GM12878 (cell line): ENCODE results near the gene TMPRSS15. TPM values are rescaled to one million over a fixed set of nuclear protein-coding genes. Genes with fewer than 3 reads are reported as not detected.

Experiments used
- ATAC-seq: fragments of 200-7000 bp; cut with Tn5 transposase; 3 replicates; pipeline ENCODE4 v1.9.1; 2020; ENCODE audit warnings: mild to moderate bottlenecking, moderate library complexity
- BruUV-seq: library from RNA; stranded (reverse); fragments of 400-500 nt; replicated peaks from 2 replicates; lab custom pipeline; 2021; lab: Mats Ljungman, UMichigan
- CTCF ChIA-PET: fragments of 300-600 bp; sonication (Branson Sonifier 250); formaldehyde crosslinking; extraction: SDS; loops from one replicate; lab custom pipeline; 2021; ENCODE audit warnings: inconsistent platforms; lab: Yijun Ruan, JAX
- POLR2A ChIA-PET: fragments of 350-600 bp; formaldehyde crosslinking; extraction: SDS; loops from one replicate; lab custom pipeline; 2021; ENCODE audit warnings: inconsistent platforms; lab: Charles Lee
- RAD21 ChIA-PET: fragments of 300-600 bp; sonication (Branson Sonifier 250); formaldehyde crosslinking; loops from one replicate; lab custom pipeline; 2023; ENCODE audit warnings: antibody characterized with exemption; ENCODE audit not compliant: unreplicated experiment; lab: Charles Lee
- SMC1A ChIA-PET: fragments of 300-600 bp; sonication (Branson Sonifier 250); formaldehyde crosslinking; loops from one replicate; lab custom pipeline; 2023; ENCODE audit not compliant: unreplicated experiment, uncharacterized antibody; lab: Charles Lee
- DNase-seq: peaks from one replicate; pipeline ENCODE4 v3.0.0-alpha.2; 2011; ENCODE audit warnings: low read depth, low spot score
- FAIRE-seq: peaks from 3 replicates; lab custom pipeline; 2011; peaks lifted over from hg19 to GRCh38; lab: Jason Lieb, UNC
- H2AFZ ChIP-seq: 2 replicates; pipeline ENCODE4 v1.6.0; 2011; ENCODE audit warnings: low read depth, low read length, control low read depth; ENCODE audit not compliant: control insufficient read depth
- H3K27ac ChIP-seq: 2 replicates; pipeline ENCODE4 v1.5.1; 2011; ENCODE audit warnings: control low read depth; ENCODE audit not compliant: control insufficient read depth, insufficient read depth
- H3K27me3 ChIP-seq, 2 experiments: replicated peaks in 1 of 2; 2 replicates each; pipeline versions ENCODE4 v1.6.0 to v1.6.1; 2011; ENCODE audit warnings: low read length in 1 of 2; ENCODE audit not compliant: control insufficient read depth in 2 of 2, insufficient read depth in 2 of 2
- H3K36me3 ChIP-seq, 2 experiments: 2 replicates each; pipeline ENCODE4 v1.5.1; 2011; ENCODE audit warnings: low read length in 1 of 2; ENCODE audit not compliant: control insufficient read depth in 2 of 2, insufficient read depth in 2 of 2
- H3K4me1 ChIP-seq: 2 replicates; pipeline ENCODE4 v1.6.1; 2011; ENCODE audit warnings: mild to moderate bottlenecking, low read length, moderate library complexity, mixed read lengths; ENCODE audit not compliant: control insufficient read depth, insufficient read depth
- H3K4me2 ChIP-seq: 2 replicates; pipeline ENCODE4 v1.6.0; 2011; ENCODE audit warnings: control low read depth; ENCODE audit not compliant: control insufficient read depth, insufficient read depth
- H3K4me3 ChIP-seq: fragments of 200-600 bp; sonication (generic); 2 replicates; pipeline ENCODE4 v1.5.1; 2016
- H3K79me2 ChIP-seq: 2 replicates; pipeline ENCODE4 v1.6.0; 2011; ENCODE audit warnings: low read length; ENCODE audit not compliant: control insufficient read depth, insufficient read depth
- H3K9ac ChIP-seq: 2 replicates; pipeline ENCODE4 v1.8.0; 2011; ENCODE audit warnings: low read length, control low read depth, mixed read lengths; ENCODE audit not compliant: control insufficient read depth, insufficient read depth
- H3K9me3 ChIP-seq: replicated peaks from 3 replicates; pipeline ENCODE4 v1.5.1; 2011; ENCODE audit warnings: mild to moderate bottlenecking, low read length; ENCODE audit not compliant: control insufficient read depth, insufficient read depth
- H4K20me1 ChIP-seq: 2 replicates; pipeline ENCODE4 v1.6.0; 2011; ENCODE audit not compliant: control insufficient read depth, insufficient read depth
- BACH1 ChIP-seq: fragments of 450-650 bp; IDR thresholded peaks from 2 replicates; pipeline ENCODE4 v1.6.1; 2017; ENCODE audit warnings: mild to moderate bottlenecking, borderline replicate concordance
- BCL11A ChIP-seq: IDR thresholded peaks from 2 replicates; pipeline ENCODE4 v1.6.1; 2011; ENCODE audit warnings: low read depth, low read length
- BHLHE40 ChIP-seq, 2 experiments: fragments of 450-650 bp in 1 of 2; IDR thresholded peaks; 2 replicates each; pipeline ENCODE4 v1.6.1; 2011 to 2017; ENCODE audit warnings: low read depth in 2 of 2, borderline replicate concordance in 1 of 2, improper control_type of control experiment in 1 of 2, low read length in 1 of 2, mild to moderate bottlenecking in 1 of 2
- CBX5 ChIP-seq: sonication (generic); IDR thresholded peaks from 2 replicates; pipeline ENCODE4 v1.6.1; 2016; ENCODE audit warnings: low read depth, moderate library complexity, mild to moderate bottlenecking, inconsistent platforms
- FOS ChIP-seq: IDR thresholded peaks from 3 replicates; pipeline ENCODE4 v1.6.1; 2011; ENCODE audit warnings: borderline replicate concordance; ENCODE audit not compliant: insufficient read length; ENCODE audit errors: extremely low read depth
- HDAC2 ChIP-seq: fragments of 200-600 bp; sonication (generic); IDR thresholded peaks from 2 replicates; pipeline ENCODE4 v1.6.1; 2017
- JUND ChIP-seq: IDR thresholded peaks from 2 replicates; pipeline ENCODE4 v1.6.1; 2012; ENCODE audit warnings: low read depth, mild to moderate bottlenecking, low read length, improper control_type of control experiment, moderate library complexity
- KDM1A ChIP-seq: fragments of 200-600 bp; sonication (generic); IDR thresholded peaks from 2 replicates; pipeline ENCODE4 v1.6.1; 2016; ENCODE audit warnings: borderline replicate concordance
- MEF2B ChIP-seq: fragments of 450-650 bp; IDR thresholded peaks from 2 replicates; pipeline ENCODE4 v1.6.1; 2018; ENCODE audit warnings: mild to moderate bottlenecking, moderate library complexity; ENCODE audit not compliant: partially characterized antibody, poor library complexity, severe bottlenecking
- NFYB ChIP-seq: IDR thresholded peaks from 2 replicates; pipeline ENCODE4 v1.6.1; 2011; ENCODE audit warnings: low read depth, mild to moderate bottlenecking, low read length, improper control_type of control experiment, moderate library complexity; ENCODE audit not compliant: insufficient read depth
- POLR2A ChIP-seq: IDR thresholded peaks from 2 replicates; pipeline ENCODE4 v1.6.1; 2011; ENCODE audit warnings: low read depth, mild to moderate bottlenecking, low read length
- SIX5 ChIP-seq: IDR thresholded peaks from 2 replicates; pipeline ENCODE4 v1.6.1; 2011; ENCODE audit warnings: mild to moderate bottlenecking, low read depth, low read length, moderate library complexity; ENCODE audit not compliant: severe bottlenecking
- SMC3 ChIP-seq: IDR thresholded peaks from 2 replicates; pipeline ENCODE4 v1.6.1; 2011; ENCODE audit warnings: low read length, improper control_type of control experiment, borderline replicate concordance
- SREBF2 ChIP-seq: IDR thresholded peaks from 2 replicates; pipeline ENCODE4 v1.6.1; 2012; ENCODE audit warnings: mild to moderate bottlenecking, low read length
- SRF ChIP-seq, 2 experiments: IDR thresholded peaks; 2 replicates each; pipeline ENCODE4 v1.6.1; 2011; ENCODE audit warnings: low read depth in 2 of 2, low read length in 2 of 2, mild to moderate bottlenecking in 1 of 2, moderate library complexity in 1 of 2
- TBL1XR1 ChIP-seq: IDR thresholded peaks from 2 replicates; pipeline ENCODE4 v1.6.1; 2012; ENCODE audit warnings: low read depth, low read length, improper control_type of control experiment
- ZSCAN29 ChIP-seq: fragments of 450-650 bp; IDR thresholded peaks from 2 replicates; pipeline ENCODE4 v1.6.1; 2017; ENCODE audit warnings: mild to moderate bottlenecking, moderate library complexity
- ZZZ3 ChIP-seq: IDR thresholded peaks from 2 replicates; pipeline ENCODE4 v1.6.1; 2011; ENCODE audit warnings: low read depth; ENCODE audit not compliant: control insufficient read depth, insufficient read length
- WGBS: methylation state at CpG from one replicate; pipeline ENCODE4 v1.1.6; 2016; ENCODE audit warnings: low lambda C conversion rate; ENCODE audit not compliant: insufficient replicate concordance, insufficient coverage; ENCODE audit errors: missing lambda C conversion rate; 5-methylcytosine and 5-hydroxymethylcytosine counted together
- in situ Hi-C: fragments of 300-500 bp; cut with MboI; formaldehyde crosslinking; loops from 9 replicates; pipeline ENCODE4 v1.14.3; 2018; ENCODE audit warnings: mixed read lengths
- intact Hi-C: fragments of 100-400 bp; cut with micrococcal nuclease; formaldehyde crosslinking; loops from one replicate; pipeline ENCODE4 v1.14.2; 2022; ENCODE audit not compliant: unreplicated experiment
- polyA plus RNA-seq, 11 experiments: library from polyadenylated mRNA; depleted of rRNA in 4 of 11; unstranded in 6 of 11; stranded (reverse) in 5 of 11; fragments of >200 nt; fragmentation: Nextera tagmentation in 4 of 11; fragmentation: Illumina TruSeq in 1 of 11; extraction: Ambion mirVana in 4 of 11; extraction: Trizol in 1 of 11; gene quantifications; 1 replicate in 1 of 11; 2 replicates in 10 of 11; pipeline versions ENCODE4 v1.2.1 to v1.2.3, GENCODE V29; 2011 to 2016; ENCODE audit warnings: inconsistent platforms in 2 of 11, missing spikeins in 2 of 11, low read depth in 1 of 11
- total RNA-seq, 4 experiments: library from RNA; depleted of rRNA in 3 of 4; stranded (reverse); fragments of >200 nt in 3 of 4; fragmentation: Illumina TruSeq in 1 of 4; extraction: Trizol in 1 of 4; gene quantifications; 2 replicates each; pipeline versions ENCODE4 v1.2.1 to v1.2.3, GENCODE V29; 2013 to 2021
- TF ChIP-seq, protein P1 (sequence below): fragments of 450-650 bp; IDR thresholded peaks from 2 replicates; pipeline ENCODE4 v1.6.1; 2017; ENCODE audit warnings: low read depth, mild to moderate bottlenecking, moderate library complexity
- TF ChIP-seq, protein P2 (sequence below): IDR thresholded peaks from 2 replicates; pipeline ENCODE4 v1.6.1; 2011; ENCODE audit warnings: borderline replicate concordance, low read depth, mild to moderate bottlenecking, moderate library complexity, low read length; ENCODE audit not compliant: insufficient read depth, poor library complexity, severe bottlenecking
- TF ChIP-seq, protein P3 (sequence below): fragments of 150-350 bp; IDR thresholded peaks from 2 replicates; pipeline ENCODE4 v1.6.1; 2014; ENCODE audit warnings: mild to moderate bottlenecking, low read depth, low read length

The TMPRSS15 gene
- total and polyA plus RNA-seq, 10 of the 15 experiments (the other 5 are each of a cell fraction or from before 2014, with no cell fraction given) = 0.02 to 0.11 TPM; not detected in 8

DNA sequence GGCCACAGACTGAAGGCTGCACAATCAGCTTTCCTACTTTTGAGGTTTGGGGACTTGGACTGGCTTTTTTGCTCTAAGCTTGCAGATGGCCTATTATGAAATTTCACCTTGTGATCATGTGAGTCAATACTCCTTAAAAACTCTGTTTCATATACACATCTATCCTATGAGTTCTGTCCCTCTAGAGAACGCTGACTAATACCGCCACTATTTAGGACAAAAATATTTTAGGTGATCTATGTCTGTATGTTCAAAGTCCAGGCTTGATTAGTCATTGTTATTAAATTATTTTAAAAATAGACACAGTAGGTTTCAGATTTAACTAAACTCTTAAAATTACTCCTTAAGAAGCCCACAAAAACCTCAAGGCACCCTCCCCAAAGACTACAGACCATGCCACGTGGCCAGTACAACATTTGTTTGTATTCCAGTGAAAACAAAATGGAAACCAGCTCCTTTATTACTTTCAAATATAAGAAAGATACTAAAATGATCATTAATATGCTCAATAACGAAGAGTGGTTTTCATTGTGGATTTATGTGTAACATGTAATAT lies 63.1 kb downstream of the TMPRSS15 start (continued):
- TF ChIP-seq, protein P1, sequence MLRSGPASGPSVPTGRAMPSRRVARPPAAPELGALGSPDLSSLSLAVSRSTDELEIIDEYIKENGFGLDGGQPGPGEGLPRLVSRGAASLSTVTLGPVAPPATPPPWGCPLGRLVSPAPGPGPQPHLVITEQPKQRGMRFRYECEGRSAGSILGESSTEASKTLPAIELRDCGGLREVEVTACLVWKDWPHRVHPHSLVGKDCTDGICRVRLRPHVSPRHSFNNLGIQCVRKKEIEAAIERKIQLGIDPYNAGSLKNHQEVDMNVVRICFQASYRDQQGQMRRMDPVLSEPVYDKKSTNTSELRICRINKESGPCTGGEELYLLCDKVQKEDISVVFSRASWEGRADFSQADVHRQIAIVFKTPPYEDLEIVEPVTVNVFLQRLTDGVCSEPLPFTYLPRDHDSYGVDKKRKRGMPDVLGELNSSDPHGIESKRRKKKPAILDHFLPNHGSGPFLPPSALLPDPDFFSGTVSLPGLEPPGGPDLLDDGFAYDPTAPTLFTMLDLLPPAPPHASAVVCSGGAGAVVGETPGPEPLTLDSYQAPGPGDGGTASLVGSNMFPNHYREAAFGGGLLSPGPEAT = no peak
- no peak for TF ChIP-seq POLR2A
- no peak for TF ChIP-seq FOS
- no peak for TF ChIP-seq ZSCAN29
- TF ChIP-seq SIX5 = no peak
- no peak for TF ChIP-seq SRF (IDR thresholded peaks at IDR 0.05; ENCODE audit: low read depth in 2 of 2, low read length in 2 of 2)
- TF ChIP-seq ZZZ3 = no peak
- TF ChIP-seq MEF2B = no peak
- TF ChIP-seq CBX5 = no peak
- no peak for TF ChIP-seq BHLHE40 (IDR thresholded peaks at IDR 0.05; ENCODE audit: borderline replicate concordance in 1 of 2, low read depth in 2 of 2, low read length in 1 of 2)
- TF ChIP-seq NFYB = no peak
- no peak for TF ChIP-seq SREBF2
- TF ChIP-seq BACH1 = no peak

DNA sequence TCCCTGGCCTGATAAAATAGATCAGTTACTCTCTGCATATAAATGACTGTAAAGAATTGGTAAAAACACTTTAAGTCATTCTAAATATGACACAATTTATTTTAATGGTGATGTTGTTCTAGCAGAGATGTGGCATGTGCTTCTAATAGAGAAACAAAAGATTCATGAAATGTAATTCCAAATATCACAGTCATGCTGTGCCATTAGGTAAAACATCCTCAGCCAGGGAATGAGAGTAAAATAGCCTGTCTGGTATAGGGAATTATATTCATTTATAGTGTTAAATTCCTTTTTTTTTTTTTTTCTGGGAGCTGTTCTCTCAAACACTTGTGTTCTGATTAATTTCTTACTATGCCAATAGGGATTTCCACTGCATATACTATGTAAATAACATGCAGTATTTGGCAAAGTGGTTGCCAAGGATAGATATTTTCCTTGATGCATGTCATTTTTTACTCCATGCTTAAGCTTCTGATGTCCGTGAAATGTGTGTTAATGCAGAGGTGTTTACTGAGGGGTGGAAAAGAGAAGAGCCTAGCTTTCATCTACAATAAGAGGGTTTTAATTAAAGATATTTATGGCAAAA lies 67.8 kb downstream of the TMPRSS15 start:
- no peaks in the 10 kb centered on the region for H3K9me3 ChIP-seq
- H3K27me3 ChIP-seq = no peaks in the 10 kb centered on the region
- H4K20me1 ChIP-seq = no peaks in the 10 kb centered on the region
- H3K79me2 ChIP-seq = no peaks in the 10 kb centered on the region
- POLR2A ChIA-PET = no interaction called here
- H3K4me1 ChIP-seq = no peaks in the 10 kb centered on the region
- DNase-seq = no peak
- intact Hi-C loops = no loop called here
- H3K4me3 ChIP-seq = no peak overlapping the region
- RAD21 ChIA-PET = no interaction called here
- no peak overlapping the region for H2AFZ ChIP-seq
- 60% methylated on average over 1 of the region's 1 CpG for WGBS
- in situ Hi-C loops = no loop called here
- ATAC-seq = no peak
- H3K9ac ChIP-seq = no peak overlapping the region
- BruUV-seq = no TSS peak
- CTCF ChIA-PET = no interaction called here
- no peak overlapping the region for H3K27ac ChIP-seq
- H3K36me3 ChIP-seq = no peaks in the 10 kb centered on the region
- no peak overlapping the region for H3K4me2 ChIP-seq
- FAIRE-seq = no peak
- SMC1A ChIA-PET = no interaction called here
- TF ChIP-seq, protein P2, sequence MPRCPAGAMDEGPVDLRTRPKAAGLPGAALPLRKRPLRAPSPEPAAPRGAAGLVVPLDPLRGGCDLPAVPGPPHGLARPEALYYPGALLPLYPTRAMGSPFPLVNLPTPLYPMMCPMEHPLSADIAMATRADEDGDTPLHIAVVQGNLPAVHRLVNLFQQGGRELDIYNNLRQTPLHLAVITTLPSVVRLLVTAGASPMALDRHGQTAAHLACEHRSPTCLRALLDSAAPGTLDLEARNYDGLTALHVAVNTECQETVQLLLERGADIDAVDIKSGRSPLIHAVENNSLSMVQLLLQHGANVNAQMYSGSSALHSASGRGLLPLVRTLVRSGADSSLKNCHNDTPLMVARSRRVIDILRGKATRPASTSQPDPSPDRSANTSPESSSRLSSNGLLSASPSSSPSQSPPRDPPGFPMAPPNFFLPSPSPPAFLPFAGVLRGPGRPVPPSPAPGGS = no peak
- TF ChIP-seq ZZZ3 (no peak), BCL11A (no peak), NFYB (no peak), HDAC2 (no peak), KDM1A (no peak), SMC3 (no peak), TBL1XR1 (no peak), JUND (no peak)
- TF ChIP-seq, protein P3, sequence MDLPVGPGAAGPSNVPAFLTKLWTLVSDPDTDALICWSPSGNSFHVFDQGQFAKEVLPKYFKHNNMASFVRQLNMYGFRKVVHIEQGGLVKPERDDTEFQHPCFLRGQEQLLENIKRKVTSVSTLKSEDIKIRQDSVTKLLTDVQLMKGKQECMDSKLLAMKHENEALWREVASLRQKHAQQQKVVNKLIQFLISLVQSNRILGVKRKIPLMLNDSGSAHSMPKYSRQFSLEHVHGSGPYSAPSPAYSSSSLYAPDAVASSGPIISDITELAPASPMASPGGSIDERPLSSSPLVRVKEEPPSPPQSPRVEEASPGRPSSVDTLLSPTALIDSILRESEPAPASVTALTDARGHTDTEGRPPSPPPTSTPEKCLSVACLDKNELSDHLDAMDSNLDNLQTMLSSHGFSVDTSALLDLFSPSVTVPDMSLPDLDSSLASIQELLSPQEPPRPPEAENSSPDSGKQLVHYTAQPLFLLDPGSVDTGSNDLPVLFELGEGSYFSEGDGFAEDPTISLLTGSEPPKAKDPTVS = no peak
